Measurements from ENCODE around the gene UBE2Q2.
"Not testable (repeated sequence)": the region's sequence is repeated elsewhere in the genome, so short reads cannot be mapped to it uniquely, and the experiment has no call there.

UBE2Q2 gene

DNA sequence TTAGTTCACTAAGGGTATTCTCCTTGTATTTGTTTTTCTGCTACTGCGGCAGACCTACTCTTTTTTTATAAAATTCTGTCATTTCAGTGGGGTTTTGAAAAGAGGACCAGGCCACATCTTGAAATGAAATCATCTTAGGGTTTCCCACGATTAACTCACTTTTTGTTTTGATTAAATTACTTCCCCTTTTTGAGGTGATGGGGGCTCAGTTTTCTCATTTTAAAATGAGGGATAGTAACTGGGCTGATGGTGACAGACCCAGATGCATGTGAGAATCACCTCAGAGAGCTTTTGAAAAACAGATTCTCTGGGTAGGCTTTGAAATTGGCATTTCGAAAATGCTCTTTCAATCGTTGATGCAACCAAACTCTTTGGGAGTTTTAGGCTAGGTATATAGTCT lies 24.2 kb downstream of the UBE2Q2 start:
- DNase-seq = peak; percentile 31

DNA sequence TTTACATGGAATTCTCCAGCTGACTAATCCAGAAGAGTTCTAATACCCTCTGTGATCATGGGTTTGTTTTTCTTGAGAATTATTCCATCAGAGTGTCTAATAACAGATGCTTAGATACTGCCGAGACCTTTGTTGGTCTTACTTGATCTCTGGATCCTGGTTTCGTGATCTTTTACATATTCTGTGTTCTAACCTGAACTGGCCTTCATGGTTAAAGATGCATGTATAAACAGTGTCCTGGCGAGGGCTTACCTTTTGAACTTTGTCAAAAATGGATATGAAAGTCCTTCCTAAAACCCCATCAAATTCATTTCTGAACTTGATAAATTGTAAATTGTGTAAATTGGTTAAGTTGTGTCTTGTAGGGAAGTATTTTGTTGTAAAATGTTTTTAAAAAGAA lies 24.8 kb downstream of the UBE2Q2 start:
- DNase-seq = no peak

DNA sequence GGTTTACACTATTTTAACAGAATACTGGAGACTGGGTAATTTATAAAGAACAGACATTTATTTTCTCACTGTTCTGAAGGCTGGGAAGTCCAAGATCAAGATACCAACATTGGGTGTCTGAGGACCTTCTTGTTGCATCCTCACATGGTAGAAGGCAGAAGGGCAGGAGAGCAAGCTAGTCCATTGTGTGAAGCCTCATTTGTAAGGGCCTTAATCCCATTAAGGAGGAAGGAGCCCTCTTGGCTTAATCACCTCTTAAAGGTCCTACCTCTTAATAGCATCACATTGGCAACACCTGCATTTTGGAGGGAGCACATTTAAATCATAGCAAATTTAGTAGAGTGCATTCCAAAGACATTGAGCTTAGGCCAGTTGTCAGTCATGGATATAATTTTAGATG lies 26.2 kb downstream of the UBE2Q2 start:
- no peak for DNase-seq

DNA sequence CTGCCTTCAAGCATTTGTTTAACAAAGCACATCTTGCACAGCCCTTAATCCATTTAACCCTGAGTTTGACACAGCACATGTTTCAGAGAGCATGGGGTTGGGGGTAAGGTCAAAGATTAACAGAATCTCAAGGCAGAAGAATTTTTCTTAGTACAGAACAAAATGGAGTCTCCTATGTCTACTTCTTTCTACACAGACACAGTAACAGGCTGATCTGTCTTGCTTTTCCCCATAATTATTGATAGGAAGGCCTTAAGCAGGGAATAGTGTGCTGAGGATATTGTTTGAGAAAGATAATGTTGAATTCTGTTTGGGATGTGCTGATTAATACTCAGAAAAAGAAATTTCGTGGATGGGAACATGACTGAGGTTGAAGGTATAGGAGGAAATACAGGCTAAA lies 28.3 kb downstream of the UBE2Q2 start:
- not testable (repeated sequence) for DNase-seq

DNA sequence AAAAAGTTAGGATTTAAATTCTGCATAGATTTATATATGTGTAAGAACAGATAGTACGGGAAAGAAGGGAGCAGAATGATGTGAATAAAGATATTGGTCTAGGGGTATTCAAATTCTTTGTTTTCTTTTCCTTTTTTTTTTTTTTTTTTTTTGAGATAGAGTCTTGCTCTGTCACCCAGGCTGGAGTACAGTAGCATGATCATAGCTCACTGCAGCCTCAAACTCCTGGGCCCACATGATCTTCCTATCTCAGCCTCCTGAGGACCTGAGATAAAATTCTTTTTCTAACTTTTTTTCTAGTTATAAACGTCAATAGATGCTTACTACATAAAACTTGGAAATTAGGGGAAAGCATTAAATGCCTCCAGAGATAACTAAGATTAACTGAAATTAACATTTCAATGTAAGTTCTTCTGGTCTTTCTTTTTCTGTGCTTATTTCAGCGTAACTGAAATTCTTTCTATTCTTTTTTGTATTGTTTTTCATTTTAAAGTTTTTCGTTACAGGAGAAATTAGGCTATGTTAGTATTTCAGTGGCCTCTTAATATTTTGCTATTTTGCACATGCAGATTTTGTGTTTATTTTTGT lies 29.2 kb downstream of the UBE2Q2 start:
- DNase-seq = peak; percentile 52

DNA sequence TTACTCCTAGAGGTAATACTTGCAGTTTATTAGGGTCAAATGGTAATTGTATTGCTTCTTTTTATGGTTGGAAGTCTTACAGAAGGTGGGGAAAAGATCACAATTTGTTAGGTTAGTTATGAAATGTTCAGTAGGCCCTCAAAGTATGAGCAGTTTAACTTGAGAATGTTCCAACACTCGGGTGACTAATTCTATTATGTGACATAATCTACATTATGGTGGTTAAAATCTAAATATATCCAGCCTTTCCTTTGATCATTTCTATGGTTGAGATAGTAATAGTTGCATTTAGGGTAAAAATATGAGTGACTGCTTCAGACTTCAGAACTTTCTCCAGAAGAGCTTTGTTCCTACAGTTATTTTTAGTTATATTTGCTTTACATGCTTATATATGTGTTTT lies 40.8 kb downstream of the UBE2Q2 start:
- no peak for DNase-seq

DNA sequence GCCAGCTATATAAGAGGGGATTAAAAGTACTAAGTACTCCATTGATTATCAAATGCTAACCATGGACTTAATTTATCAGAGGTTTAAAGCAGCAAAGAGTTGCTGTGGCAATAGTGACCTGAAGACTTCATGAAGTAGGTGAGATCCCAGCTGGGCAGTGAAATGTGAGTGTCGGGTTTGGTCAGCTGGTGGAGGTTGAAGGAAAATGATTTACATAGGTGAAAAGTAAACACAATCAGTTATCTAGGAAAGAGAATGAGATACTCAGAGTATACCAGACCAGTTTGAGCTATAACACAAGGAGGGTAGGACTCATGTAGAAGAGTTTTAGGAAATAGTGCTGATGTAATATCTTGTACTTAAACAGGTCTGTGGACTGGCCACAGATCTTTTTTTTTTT lies 43.9 kb downstream of the UBE2Q2 start:
- no peak for DNase-seq

DNA sequence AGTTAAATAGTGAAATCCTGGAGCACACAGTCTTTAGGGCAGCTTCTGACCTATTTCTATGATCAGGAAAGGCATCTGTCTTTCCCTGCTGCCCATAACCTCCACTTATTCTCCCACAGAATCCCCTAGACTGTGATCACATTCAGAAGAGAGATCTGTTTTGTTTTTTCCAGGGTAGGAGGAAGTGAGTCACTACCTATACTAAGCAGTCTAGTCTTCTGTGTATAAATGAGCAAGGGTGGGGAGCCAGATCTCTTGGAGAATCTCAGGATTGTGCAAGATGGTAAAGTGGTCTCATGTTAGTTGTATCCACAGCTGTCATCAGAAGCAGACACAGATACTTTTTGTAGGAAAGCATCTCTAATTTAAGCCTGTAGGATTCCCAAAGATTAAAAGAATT lies 48.6 kb downstream of the UBE2Q2 start:
- peak; percentile 64 for DNase-seq

DNA sequence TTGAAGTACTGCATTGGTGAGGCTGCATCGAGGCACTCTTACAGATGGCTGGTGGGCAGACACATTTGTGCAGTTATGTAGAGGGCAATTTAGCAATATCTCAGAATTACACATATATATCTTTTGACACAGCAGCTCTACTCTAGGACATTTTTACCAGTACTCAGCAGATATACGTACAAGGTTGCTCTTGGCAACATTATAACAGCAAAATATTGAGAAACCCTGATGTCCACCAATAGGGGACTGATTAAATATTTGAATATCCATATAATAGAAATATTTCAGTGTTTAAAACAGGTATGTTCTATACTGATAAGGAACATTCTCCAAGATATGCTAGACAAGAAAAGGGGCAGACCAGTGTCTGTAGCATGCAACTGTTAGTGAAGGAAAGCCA lies 52.5 kb downstream of the UBE2Q2 start:
- DNase-seq = peak; percentile 34

DNA sequence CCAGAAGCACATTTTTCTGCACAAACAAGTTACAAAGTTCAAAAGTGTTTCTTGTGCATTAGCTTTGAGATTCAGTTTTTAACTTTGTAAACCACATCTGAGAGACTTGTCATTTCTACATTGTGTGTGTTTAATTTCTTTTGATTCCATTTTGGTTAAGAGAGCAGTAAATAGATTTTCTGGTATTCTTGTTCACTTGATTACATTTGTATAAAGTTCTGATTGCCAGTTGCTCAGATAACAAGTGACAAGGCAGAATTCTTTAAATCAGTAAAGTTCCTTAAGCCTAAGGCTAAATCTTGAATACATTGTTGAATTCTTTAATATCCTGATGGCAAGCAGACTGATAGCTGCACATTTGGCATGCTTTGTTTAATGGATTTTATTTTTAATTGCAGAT lies 57.3 kb downstream of the UBE2Q2 start:
- no peak for DNase-seq

DNA sequence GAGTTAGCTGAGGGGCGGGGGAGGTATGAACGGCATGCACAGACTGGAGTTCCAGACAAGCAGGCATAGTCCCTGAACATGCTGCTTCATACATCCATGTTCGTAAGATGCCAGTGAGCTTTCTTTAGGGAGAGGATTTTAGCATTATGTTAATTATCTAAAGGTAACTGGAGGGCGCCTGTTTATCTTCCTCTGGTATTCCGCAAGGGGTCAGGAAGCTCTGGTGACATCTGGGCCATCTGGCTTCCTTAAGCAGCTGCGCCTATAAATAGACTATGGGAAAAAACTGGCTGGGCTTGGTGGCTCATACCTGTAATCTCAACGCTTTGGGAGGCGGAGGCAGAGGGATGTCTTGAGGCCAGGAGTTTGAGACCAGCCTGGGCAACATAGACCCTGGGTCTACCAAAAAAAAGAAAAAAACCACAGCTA lies 58.9 kb downstream of the UBE2Q2 start:
- DNase-seq = peak; percentile 64

DNA sequence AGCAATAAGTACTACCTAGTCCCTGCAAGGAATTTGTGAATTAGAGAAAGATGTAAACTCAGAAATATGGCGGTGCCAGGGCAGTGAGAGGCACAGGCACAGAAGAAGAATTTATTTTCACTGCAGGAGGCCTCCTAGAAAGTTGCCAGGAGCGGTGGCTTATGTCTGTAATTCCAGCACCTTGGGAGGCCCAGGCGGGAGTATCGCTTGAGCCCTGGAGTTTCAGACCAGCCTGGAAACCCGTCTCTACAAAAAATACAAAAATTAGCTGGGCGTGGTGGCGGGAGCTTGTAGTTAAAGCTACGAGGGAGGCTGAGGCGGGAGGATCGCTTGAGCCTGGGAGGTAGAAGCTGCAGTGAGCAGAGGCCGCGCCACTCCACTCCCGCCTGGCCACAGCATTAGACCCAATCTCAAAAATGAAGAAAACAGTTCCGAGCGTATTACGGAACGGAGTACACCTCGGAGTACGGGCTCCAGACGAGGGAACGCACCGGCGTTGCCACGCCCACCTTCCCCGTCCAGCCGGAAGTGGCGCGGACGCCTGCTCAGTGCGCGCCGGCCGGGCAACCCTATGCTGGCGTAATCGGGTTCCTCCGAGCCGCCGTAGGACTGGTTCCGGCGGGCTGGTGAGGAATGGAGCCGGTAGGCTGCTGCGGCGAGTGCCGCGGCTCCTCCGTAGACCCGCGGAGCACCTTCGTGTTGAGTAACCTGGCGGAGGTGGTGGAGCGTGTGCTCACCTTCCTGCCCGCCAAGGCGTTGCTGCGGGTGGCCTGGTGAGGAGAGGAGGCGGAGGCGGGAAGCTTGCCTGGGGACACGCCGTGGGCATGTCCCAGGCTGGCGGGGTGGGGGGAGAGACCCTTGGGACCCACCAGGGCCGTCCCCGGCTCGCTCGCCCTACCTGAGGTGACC lies 60.3 kb downstream of the UBE2Q2 start, which contains the start of gene FBXO22:
Gene FBXO22, plus strand, starts transcription at position 548 of the 909 bp plus-strand sequence. Its CDS starts 86 bp downstream, at position 634.
- DNase-seq = peak; percentile 96

DNA sequence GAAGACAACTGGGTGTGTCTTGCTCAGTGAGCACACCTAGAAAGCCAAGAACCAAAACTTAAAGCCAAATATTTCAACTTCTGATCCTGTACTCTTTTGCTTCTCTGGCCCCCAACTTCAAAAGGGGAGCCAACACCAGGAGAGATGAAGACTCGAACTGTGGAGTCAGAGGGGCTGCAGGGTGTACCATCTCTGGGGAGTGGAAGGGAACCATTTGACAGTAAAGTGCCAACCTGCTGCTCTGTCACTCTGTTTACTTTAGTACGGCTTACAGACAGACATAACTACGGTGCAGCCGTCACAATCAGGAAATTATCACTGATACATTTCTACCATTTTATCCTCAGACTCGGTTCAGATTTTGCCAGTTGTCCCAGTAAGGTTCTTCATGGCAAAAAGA lies 62.0 kb downstream of the UBE2Q2 start:
- no peak for DNase-seq

DNA sequence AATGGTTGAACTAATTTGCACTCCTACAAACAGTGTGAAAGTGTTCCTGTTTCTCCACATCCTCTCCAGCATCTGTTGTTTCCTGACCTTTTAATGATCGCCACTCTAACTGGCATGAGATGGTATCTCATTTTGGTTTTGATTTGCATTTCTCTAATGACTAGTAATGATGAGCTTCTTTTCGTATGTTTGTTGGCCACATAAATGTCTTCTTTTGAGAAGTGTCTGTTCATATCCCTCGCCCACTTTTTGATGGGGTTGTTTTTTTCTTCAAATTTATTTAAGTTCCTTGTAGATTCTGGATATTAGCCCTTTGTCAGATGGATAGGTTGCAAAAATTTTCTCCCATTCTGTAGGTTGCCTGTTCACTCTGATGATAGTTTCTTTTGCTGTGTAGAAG lies 67.1 kb downstream of the UBE2Q2 start:
- DNase-seq = not testable (repeated sequence)

DNA sequence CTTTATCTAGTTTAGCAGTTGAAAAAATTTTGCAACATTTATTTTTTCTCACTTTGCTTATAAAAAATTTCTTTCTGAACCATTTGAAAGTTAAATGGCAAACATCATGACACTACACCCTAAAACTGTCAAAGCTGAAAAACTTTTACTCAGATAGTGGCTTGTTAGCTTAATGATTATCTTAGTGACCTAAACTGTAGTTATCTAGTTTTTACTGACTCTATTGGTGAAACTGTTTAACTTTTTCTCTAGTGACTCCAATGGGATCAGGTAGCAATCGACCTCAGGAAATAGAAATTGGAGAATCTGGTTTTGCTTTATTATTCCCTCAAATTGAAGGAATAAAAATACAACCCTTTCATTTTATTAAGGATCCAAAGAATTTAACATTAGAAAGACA lies 73.7 kb downstream of the UBE2Q2 start:
- no peak for DNase-seq

DNA sequence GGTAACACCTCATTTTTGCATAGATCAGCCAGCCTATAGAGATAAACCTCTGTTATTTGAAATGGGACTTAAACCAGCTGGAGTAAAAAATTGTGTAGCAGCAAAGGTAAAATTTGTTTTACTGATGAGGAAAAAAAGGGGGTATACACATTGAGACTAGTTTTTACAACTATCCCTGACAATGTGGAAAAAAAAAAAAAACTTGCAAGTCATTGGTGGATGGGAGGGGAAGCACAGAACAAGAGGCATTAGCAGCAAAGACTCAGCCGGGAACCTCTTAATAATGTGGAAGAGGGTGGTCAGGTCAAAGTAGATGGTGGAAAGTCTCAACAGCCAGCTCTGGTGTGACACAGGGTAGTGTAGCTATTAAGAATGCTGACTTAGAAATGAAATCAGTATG lies 74.9 kb downstream of the UBE2Q2 start:
- no peak for DNase-seq

DNA sequence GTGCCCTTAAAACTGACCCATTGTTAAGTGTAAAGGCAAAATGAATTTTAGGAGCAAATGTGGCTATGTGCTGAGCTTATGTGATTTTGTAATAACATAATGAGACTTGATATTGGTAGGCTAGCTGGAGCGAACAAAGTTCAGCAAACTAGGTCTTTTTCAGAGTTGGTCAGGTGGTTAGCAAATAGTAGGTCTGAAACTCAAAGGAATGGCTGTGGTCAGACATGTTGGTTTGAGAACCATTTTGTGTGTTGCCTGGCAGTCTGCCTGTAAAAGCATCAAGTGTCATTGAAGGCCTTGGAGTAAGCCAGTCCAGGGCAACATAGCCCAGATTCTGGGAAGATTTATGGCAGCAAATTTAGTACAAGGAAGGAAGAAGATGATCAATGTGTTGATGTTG lies 76.8 kb downstream of the UBE2Q2 start:
- DNase-seq = no peak

DNA sequence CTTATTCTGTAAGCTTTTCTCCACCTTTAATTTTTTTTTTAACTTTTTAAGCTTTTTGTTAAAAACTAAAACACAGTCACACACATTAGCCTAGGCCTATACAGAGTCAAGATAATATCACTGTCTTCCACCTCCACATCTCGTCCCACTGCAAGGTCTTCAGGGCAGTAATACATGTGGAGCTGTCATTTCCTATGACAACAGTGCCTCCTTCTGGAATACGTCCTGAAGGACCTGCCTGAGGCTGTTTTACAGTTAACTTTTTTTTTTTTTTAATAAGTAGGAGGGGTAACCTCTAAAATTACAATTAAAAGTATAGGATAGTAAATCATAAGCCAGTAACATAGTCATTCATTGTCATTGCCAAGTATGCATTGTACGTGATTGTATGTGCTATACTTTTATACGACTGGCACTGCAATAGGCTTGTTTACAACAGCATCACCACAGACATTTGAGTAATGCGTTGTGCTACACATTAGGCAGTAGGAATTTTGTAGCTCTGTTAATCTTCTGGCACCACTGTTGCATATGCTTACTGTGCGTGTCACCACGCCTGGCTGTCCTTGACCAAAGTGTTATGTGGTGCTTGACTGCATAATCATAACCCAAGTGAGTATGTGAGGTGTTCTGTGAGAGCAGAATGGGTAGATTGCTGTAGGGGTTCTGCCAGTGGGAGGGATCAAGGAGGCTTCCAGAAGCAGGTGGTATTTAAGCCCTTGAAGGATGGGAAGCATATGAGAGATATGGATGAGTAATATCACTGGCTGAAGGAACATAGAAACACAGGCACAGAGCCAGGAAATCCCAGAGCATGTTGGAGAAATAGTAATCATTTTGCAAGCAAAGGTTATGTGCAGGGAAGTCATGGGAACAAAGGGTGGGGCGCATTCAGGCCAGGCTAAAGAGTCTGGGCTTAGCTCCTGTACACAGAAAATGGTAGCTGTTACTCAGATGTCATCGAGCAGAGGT lies 78.8 kb downstream of the UBE2Q2 start:
- DNase-seq = peak; percentile 89

DNA sequence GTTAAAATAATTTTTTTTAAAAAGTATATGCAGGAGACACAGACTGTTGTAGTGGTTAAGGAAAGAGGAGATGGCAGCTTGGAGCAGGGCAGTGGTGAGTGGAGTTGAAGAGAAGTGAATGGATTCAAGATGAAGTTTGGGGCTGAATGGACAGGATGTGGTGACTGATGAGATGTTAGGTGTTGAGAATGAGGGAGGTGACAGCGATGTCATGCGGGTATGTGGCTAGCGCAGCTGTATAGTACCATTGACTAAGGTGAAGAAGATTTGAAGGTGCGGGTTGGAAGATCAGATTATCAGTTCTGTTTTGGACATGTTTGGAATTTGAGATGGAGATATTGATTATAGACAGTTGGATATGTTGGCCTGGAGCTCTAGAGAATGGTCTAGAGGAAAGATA lies 80.5 kb downstream of the UBE2Q2 start:
- no peak for DNase-seq

DNA sequence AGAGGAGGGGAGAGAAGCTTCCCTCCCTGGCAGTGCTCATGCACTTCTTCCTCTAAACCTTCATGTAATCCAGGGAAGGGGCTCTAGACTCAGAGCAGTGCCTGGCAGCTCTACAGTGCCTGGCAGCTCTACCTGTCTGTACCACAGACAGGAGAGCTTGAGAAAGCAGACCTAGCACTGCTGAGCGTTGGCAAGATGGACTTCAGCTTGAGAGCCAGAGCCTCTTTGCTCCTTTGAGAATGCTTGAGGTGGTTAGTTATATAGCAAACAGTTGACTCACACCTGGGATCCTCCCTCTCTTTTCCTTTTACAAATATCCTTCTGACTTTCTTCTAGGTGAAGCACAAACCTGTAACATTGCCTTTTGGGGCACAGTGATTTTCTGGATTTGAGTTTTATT lies 81.3 kb downstream of the UBE2Q2 start:
- DNase-seq = no peak

DNA sequence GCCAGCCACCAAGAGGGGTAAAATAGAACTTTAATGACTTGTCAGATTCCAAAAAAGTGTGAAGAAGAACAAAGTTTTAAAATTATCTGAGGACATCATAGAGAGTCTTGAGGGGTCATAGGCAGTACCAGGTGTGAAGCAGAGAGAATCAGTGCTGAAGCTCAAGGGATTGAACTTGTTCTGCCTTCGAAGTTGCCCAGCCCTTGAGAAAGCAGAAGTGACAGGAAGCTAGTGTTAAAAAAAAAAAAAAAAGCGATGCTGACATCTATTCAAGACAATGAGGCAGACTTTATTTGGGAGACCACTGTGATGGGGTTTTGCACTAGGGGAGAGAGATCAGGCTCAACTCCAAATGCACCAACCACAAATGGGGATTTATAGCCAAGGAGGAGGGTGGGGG lies 82.2 kb downstream of the UBE2Q2 start:
- peak; percentile 32 for DNase-seq

DNA sequence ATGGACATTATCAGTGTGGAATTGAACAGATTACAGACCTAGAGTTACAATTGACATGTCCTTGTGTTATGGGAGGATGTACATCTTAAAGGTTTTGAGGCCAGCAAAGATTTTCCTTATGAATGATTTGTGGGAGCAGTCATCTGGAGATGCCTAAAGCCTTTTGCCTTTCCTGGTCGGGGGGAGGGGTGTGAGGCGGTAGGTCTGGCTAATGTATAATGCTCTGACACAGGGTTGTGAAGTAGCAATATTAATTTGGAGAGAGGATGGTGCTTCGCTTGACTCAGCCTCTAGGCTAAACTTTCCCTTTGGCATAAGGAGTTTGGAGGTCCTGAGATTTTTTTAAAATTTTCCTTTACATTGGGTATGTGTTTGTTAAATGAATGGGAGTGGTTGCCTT lies 83.7 kb downstream of the UBE2Q2 start:
- DNase-seq = no peak

DNA sequence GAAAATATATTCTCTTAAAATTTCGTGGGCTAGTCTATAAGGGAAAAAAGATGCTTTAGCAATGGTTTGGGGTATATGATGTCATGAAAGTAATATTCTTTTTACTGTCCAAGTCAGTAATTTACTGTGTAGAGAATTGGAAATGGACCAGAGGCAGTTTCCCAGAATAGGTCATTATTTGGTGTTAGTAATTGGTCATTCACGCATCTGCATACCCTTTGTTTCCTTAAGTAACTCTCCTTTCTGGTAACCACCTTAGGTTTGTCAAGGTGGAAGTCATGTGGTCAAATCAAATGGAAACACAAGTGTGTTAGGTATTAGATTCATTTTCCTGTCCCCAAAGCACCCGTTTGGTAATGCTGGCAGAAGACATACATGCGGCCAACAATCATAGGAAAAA lies 84.4 kb downstream of the UBE2Q2 start:
- DNase-seq = no peak

All from hematopoietic multipotent progenitor cell treated with erythropoietin and hydrocortisone succinate and interleukin-3 and kit ligand, for 4 days (in vitro differentiated cells).